CD14-positive monocyte (primary cell): Measurements from ENCODE around the gene TMEM18. TPM values are rescaled to one million over a fixed set of nuclear protein-coding genes. Genes with fewer than 3 reads are reported as not detected.
A peak's percentile ranks its signal among the peaks of the same experiment; 100 is the strongest.

ENCODE experiments used
- DNase-seq, 3 donors: peaks; one replicate each; pipeline ENCODE4 v3.0.0-alpha.2; 2011 to 2022
- H2AFZ ChIP-seq: 2 replicates; pipeline ENCODE4 v1.6.0; 2012; ENCODE audit warnings: mild to moderate bottlenecking, low read depth, low read length, inconsistent platforms; ENCODE audit not compliant: insufficient read depth, poor library complexity, severe bottlenecking
- H3K27ac ChIP-seq, 2 donors: 1 replicate in 1 of 2; 2 replicates in 1 of 2; pipeline ENCODE4 v1.5.1; 2012 to 2013; ENCODE audit warnings: low read length in 2 of 2, control low read depth in 1 of 2, inconsistent platforms in 1 of 2, low read depth in 1 of 2, mild to moderate bottlenecking in 1 of 2
- H3K27me3 ChIP-seq, 2 donors: one replicate each; pipeline versions ENCODE4 v1.6.0 to v1.6.1; 2011 to 2013; ENCODE audit warnings: low read length in 2 of 2; ENCODE audit not compliant: control insufficient read depth in 2 of 2, insufficient read depth in 2 of 2
- H3K36me3 ChIP-seq, 2 donors: replicated peaks in 1 of 2; 1 replicate in 1 of 2; 2 replicates in 1 of 2; pipeline versions ENCODE4 v1.5.1 to v1.6.1; 2012 to 2013; ENCODE audit warnings: low read length in 2 of 2, control low read depth in 1 of 2, inconsistent platforms in 1 of 2, mild to moderate bottlenecking in 1 of 2; ENCODE audit not compliant: insufficient read depth in 2 of 2, control insufficient read depth in 1 of 2
- H3K4me1 ChIP-seq, 2 donors: 1 replicate in 1 of 2; 2 replicates in 1 of 2; pipeline versions ENCODE4 v1.5.1 to v1.6.1; 2012 to 2013; ENCODE audit warnings: low read length in 2 of 2, control low read depth in 1 of 2, inconsistent platforms in 1 of 2, mild to moderate bottlenecking in 1 of 2, moderate library complexity in 1 of 2; ENCODE audit not compliant: insufficient read depth in 2 of 2, control insufficient read depth in 1 of 2
- H3K4me2 ChIP-seq: replicated peaks from 2 replicates; pipeline ENCODE3; 2012; ENCODE audit warnings: low read length, moderate library complexity, mild to moderate bottlenecking; ENCODE audit not compliant: poor library complexity, severe bottlenecking; ENCODE audit errors: extremely low read depth
- H3K4me3 ChIP-seq, 3 experiments: fragments of 200-600 bp in 1 of 3; sonication (generic) in 1 of 3; replicated peaks in 1 of 3; 1 replicate in 2 of 3; 2 replicates in 1 of 3; pipeline ENCODE4 v1.5.1; 2011 to 2013; ENCODE audit warnings: low read length in 3 of 3, mild to moderate bottlenecking in 3 of 3, control low read depth in 2 of 3, low read depth in 2 of 3, inconsistent platforms in 1 of 3, moderate library complexity in 1 of 3
- H3K79me2 ChIP-seq: 2 replicates; pipeline ENCODE4 v1.6.0; 2012; ENCODE audit warnings: mild to moderate bottlenecking, control low read depth, inconsistent platforms, low read length, moderate library complexity; ENCODE audit not compliant: insufficient read depth
- H3K9ac ChIP-seq: 2 replicates; pipeline ENCODE4 v1.6.0; 2017; ENCODE audit warnings: low read length, mild to moderate bottlenecking; ENCODE audit not compliant: insufficient read depth, poor library complexity, severe bottlenecking
- H3K9me3 ChIP-seq, 2 donors: replicated peaks in 1 of 2; 1 replicate in 1 of 2; 2 replicates in 1 of 2; pipeline versions ENCODE4 v1.5.1 to v1.6.1; 2012 to 2013; ENCODE audit warnings: low read length in 2 of 2, control low read depth in 1 of 2; ENCODE audit not compliant: control insufficient read depth in 1 of 2, insufficient read depth in 1 of 2
- H4K20me1 ChIP-seq: 2 replicates; pipeline ENCODE4 v1.6.0; 2012; ENCODE audit warnings: mild to moderate bottlenecking, low read length, control low read depth, moderate library complexity; ENCODE audit not compliant: insufficient read depth
- H3K27ac Mint-ChIP-seq, 7 donors: one replicate each; pipeline ENCODE4 v1.8.0; 2020; ENCODE audit warnings: mild to moderate bottlenecking in 7 of 7, mixed read lengths in 7 of 7, moderate library complexity in 6 of 7, inconsistent platforms in 2 of 7
- H3K27me3 Mint-ChIP-seq, 3 donors: one replicate each; pipeline ENCODE4 v1.8.0; 2021 to 2022; ENCODE audit warnings: low read depth in 3 of 3, mild to moderate bottlenecking in 3 of 3, mixed read lengths in 3 of 3, moderate library complexity in 3 of 3, inconsistent platforms in 1 of 3
- H3K36me3 Mint-ChIP-seq, 2 donors: one replicate each; pipeline ENCODE4 v1.8.0; 2020; ENCODE audit warnings: mixed read lengths in 2 of 2, inconsistent platforms in 1 of 2, mild to moderate bottlenecking in 1 of 2
- H3K4me1 Mint-ChIP-seq: one replicate; pipeline ENCODE4 v1.8.0; 2020; ENCODE audit warnings: mild to moderate bottlenecking, mixed read lengths
- H3K4me3 Mint-ChIP-seq, 2 donors: one replicate each; pipeline ENCODE4 v1.8.0; 2020; ENCODE audit warnings: mild to moderate bottlenecking in 2 of 2, mixed read lengths in 2 of 2, moderate library complexity in 1 of 2
- H3K9me3 Mint-ChIP-seq, 7 donors: one replicate each; pipeline ENCODE4 v1.8.0; 2020 to 2022; ENCODE audit warnings: mixed read lengths in 7 of 7, mild to moderate bottlenecking in 6 of 7, moderate library complexity in 6 of 7, inconsistent platforms in 2 of 7
- CTCF ChIP-seq: fragments of 200-600 bp; IDR thresholded peaks from one replicate; pipeline ENCODE4 v1.8.0; 2022; ENCODE audit warnings: antibody characterized with exemption, mild to moderate bottlenecking
- WGBS: methylation state at CpG from one replicate; pipeline ENCODE4 v1.1.5; 2013; ENCODE audit warnings: missing lambda C conversion rate; ENCODE audit not compliant: insufficient coverage; 5-methylcytosine and 5-hydroxymethylcytosine counted together
- intact Hi-C, 2 donors: fragments of 100-400 bp; cut with micrococcal nuclease; formaldehyde crosslinking; loops; one replicate each; pipeline versions ENCODE4 v1.15.0 to v1.15.1; 2023
- polyA plus RNA-seq, 3 donors: library from polyadenylated mRNA; depleted of rRNA in 1 of 3; unstranded in 2 of 3; stranded (reverse) in 1 of 3; fragments of 300-500 nt in 2 of 3; fragments of >200 nt in 1 of 3; fragmentation: Illumina TruSeq in 2 of 3; gene quantifications; 1 replicate in 2 of 3; 2 replicates in 1 of 3; pipeline ENCODE4 v1.2.3, GENCODE V29; 2012 to 2021

The TMEM18 gene
- polyA plus RNA-seq, 3 donors, result 9.3 to 23.5 (median 21.8) TPM

- Histone ChIP-seq H2AFZ (no peak overlapping the region), H3K4me3 (no peak overlapping the region), H3K4me1 (no peaks in the 10 kb centered on the region), H3K36me3 (no peaks in the 10 kb centered on the region), H3K27ac (no peak overlapping the region), H3K27me3 (no peaks in the 10 kb centered on the region), H3K4me2 (no peak overlapping the region), H3K9ac (no peak overlapping the region), H4K20me1 (no peaks in the 10 kb centered on the region), H3K9me3 (no peaks in the 10 kb centered on the region), H3K79me2 (no peaks in the 10 kb centered on the region)
- Mint-ChIP-seq H3K4me1 (no peaks in the 10 kb centered on the region), H3K4me3 (no peak overlapping the region), H3K27ac (no peak overlapping the region), H3K9me3 (no peaks in the 10 kb centered on the region), H3K27me3 (peaks cover 2 to 10% (median 4%) of the 10 kb centered on the region in 3 donors), H3K36me3 (no peaks in the 10 kb centered on the region)
- no peak for TF ChIP-seq CTCF
- 96% methylated on average over 9 of the region's 10 CpGs for WGBS
- intact Hi-C loops, result no loop called here
- DNase-seq, result no peak
These were observed 30.1 kb downstream of the TMEM18 start for GRCh38 chr2:647003-647560.

- Mint-ChIP-seq H3K27ac (peak overlapping the region in 1 of 7 donors; percentile 52), H3K27me3 (peaks cover 2 to 7% (median 4%) of the 10 kb centered on the region in 3 donors), H3K4me1 (no peaks in the 10 kb centered on the region), H3K4me3 (peak overlapping the region in 1 of 2 donors; percentile 9), H3K36me3 (no peaks in the 10 kb centered on the region), H3K9me3 (no peaks in the 10 kb centered on the region)
- DNase-seq, result no peak
- Histone ChIP-seq H3K9ac (no peak overlapping the region), H3K4me3 (no peak overlapping the region), H3K27me3 (no peaks in the 10 kb centered on the region), H4K20me1 (no peaks in the 10 kb centered on the region), H3K79me2 (no peaks in the 10 kb centered on the region), H2AFZ (no peak overlapping the region), H3K4me2 (no peak overlapping the region), H3K27ac (no peak overlapping the region), H3K36me3 (no peaks in the 10 kb centered on the region), H3K4me1 (no peaks in the 10 kb centered on the region), H3K9me3 (no peaks in the 10 kb centered on the region)
- intact Hi-C loops, result no loop called here
- TF ChIP-seq CTCF, result no peak
- WGBS, result 80% methylated on average over 5 of the region's 5 CpGs
These were observed 32.3 kb downstream of the TMEM18 start for GRCh38 chr2:644871-645270.
